K562 (cell line): ENCODE data around the gene TXNRD2.

Source experiments
- ATF1 ChIP-seq, 2 experiments: fragments of 450-650 bp in 1 of 2; IDR thresholded peaks; 2 replicates each; pipeline ENCODE4 v1.6.1; 2016; ENCODE audit warnings: missing compliant biosample characterization in 1 of 2, missing genetic modification characterization in 1 of 2
- CTBP1 ChIP-seq: fragments of 450-650 bp; IDR thresholded peaks from 2 replicates; pipeline ENCODE4 v1.6.1; 2016; ENCODE audit warnings: borderline replicate concordance
- E2F5 ChIP-seq: sonication (generic); formaldehyde crosslinking; IDR thresholded peaks from 2 replicates; pipeline ENCODE4 v1.8.0; 2022; ENCODE audit warnings: mild to moderate bottlenecking, missing genetic modification reagents
- EHMT2 ChIP-seq: fragments of 450-650 bp; IDR thresholded peaks from 2 replicates; pipeline ENCODE4 v1.6.1; 2018; ENCODE audit warnings: antibody characterized with exemption
- MYBL2 ChIP-seq, 2 experiments: fragments of 450-650 bp in 1 of 2; sonication (generic) in 1 of 2; formaldehyde crosslinking in 1 of 2; IDR thresholded peaks; 2 replicates each; pipeline versions ENCODE4 v1.6.1 to v1.8.1; 2017 to 2022; ENCODE audit warnings: borderline replicate concordance in 1 of 2, inconsistent platforms in 1 of 2, low read depth in 1 of 2, mild to moderate bottlenecking in 1 of 2, missing genetic modification reagents in 1 of 2, moderate library complexity in 1 of 2
- PML ChIP-seq: IDR thresholded peaks from 2 replicates; pipeline ENCODE4 v1.6.1; 2012; ENCODE audit warnings: low read length, inconsistent platforms

DNA sequence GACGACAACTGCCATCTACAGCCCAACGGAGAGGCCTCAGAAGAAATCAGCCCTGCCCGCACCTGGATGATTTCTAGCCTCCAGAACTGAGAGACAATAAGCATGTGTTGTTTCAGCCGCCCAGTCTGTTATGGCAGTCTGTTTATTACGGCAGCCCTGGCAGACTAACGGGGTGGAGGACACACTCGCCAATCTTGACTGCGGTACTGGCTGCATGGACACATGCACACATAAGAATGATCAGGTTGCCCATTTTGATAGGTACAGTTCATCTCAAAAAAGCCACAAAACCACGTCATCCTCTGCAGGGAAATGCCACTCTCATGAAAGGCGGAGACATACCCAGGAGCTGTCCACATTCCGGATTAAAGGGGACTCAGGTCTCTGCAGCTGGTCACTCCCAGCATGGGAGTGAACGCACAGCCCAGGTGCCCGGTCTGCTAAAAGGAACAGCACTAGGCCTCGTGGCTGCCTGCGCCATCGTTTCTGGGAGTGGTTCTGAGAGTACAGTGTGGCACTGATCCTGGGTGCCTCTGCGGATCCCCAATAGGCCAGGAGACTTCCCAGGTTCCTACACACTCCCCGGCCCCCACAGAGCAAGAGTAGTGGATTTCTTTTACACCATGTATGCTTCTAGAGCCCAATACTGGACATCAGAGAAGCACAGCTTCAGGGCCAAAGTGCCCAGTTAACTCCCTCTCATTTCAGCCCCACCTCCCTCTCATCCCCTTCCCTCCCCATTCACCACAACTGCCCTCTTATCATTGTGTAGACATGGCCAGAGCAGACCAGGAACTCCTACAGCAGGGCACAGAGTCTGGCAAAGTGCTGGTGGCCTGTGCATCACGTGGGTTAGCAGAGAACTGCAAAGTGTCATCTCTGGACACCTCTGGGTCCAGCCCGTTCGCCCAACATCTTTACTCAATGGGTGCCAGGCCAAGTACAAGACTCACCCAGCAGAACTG lies 11.8 kb downstream of the TXNRD2 start:
- no peak for TF ChIP-seq PML
- no peak for TF ChIP-seq CTBP1
- TF ChIP-seq MYBL2 (IDR thresholded peaks at IDR 0.05; ENCODE audit: low read depth): no peak
- TF ChIP-seq MYBL2 (CRISPR knock-in tag; IDR thresholded peaks at IDR 0.05; ENCODE audit: borderline replicate concordance): no peak
- no peak for TF ChIP-seq EHMT2
- no peak for TF ChIP-seq ATF1 (CRISPR knock-in tag; IDR thresholded peaks at IDR 0.05)
- no peak for TF ChIP-seq ATF1 (tag; IDR thresholded peaks at IDR 0.05)
- no peak for TF ChIP-seq E2F5 (CRISPR knock-in tag)
